ENCODE measurements around the gene CACNA2D1.
A peak's percentile ranks its signal among the peaks of the same experiment; 100 is the strongest.

Gene CACNA2D1

GRCh38 chr7:82229164-82229563 lies 214.4 kb downstream of the CACNA2D1 start:
- Histone ChIP-seq H4K91ac (ENCODE audit: low read length) (no peak overlapping the region), H3K27ac (ENCODE audit: low read length, poor library complexity, severe bottlenecking) (no peak overlapping the region), H2AFZ (ENCODE audit: low read depth, low read length) (no peak overlapping the region), H2BK12ac (ENCODE audit: low read length in 2 of 2) (no peak overlapping the region), H2BK5ac (ENCODE audit: low read depth, low read length, poor library complexity, severe bottlenecking) (no peak overlapping the region), H3K4ac (ENCODE audit: low read depth in 1 of 2, low read length in 2 of 2) (no peak overlapping the region), H3K18ac (ENCODE audit: low read depth in 1 of 2, low read length in 2 of 2) (no peak overlapping the region), H3K79me1 (replicated peaks; ENCODE audit: low read length, poor library complexity, severe bottlenecking) (no peaks in the 10 kb centered on the region), H4K8ac (ENCODE audit: low read length) (no peak overlapping the region), H3K4me2 (ENCODE audit: low read length, poor library complexity, severe bottlenecking) (no peak overlapping the region), H3K36me3 (ENCODE audit: control insufficient read depth in 1 of 2, insufficient read depth in 2 of 2, low read depth in 1 of 2, low read length in 2 of 2) (no peaks in the 10 kb centered on the region), H2AK5ac (ENCODE audit: low read length, severe bottlenecking) (no peak overlapping the region), H2BK15ac (ENCODE audit: low read depth, poor library complexity, severe bottlenecking) (no peak overlapping the region), H3K9me3 (ENCODE audit: control insufficient read depth, low read length) (peaks cover 6% of the 10 kb centered on the region), H3K23ac (ENCODE audit: low read length in 2 of 2) (no peak overlapping the region), H3K14ac (ENCODE audit: low read length in 2 of 2) (no peak overlapping the region), H2BK120ac (ENCODE audit: low read depth, low read length) (no peak overlapping the region), H3K4me1 (ENCODE audit: control insufficient read depth, insufficient read depth, low read depth, low read length) (no peaks in the 10 kb centered on the region), H3K4me3 (ENCODE audit: insufficient read depth in 1 of 2, low read depth in 1 of 2, low read length in 2 of 2) (no peak overlapping the region), H3K9ac (ENCODE audit: low read length) (no peak overlapping the region), H3K27me3 (ENCODE audit: control insufficient read depth in 1 of 2, insufficient read depth in 1 of 2, low read length in 2 of 2) (no peaks in the 10 kb centered on the region)
- DNase-seq, result peak; percentile 22
- WGBS, result 95% methylated on average over 2 of the region's 2 CpGs

GRCh38 chr7:82226191-82226590 lies 217.4 kb downstream of the CACNA2D1 start:
- DNase-seq, result no peak
- Histone ChIP-seq H2BK15ac (ENCODE audit: low read depth, poor library complexity, severe bottlenecking) (no peak overlapping the region), H4K91ac (ENCODE audit: low read length) (no peak overlapping the region), H3K4me3 (ENCODE audit: insufficient read depth in 1 of 2, low read depth in 1 of 2, low read length in 2 of 2) (no peak overlapping the region), H2BK120ac (ENCODE audit: low read depth, low read length) (no peak overlapping the region), H2BK12ac (ENCODE audit: low read length in 2 of 2) (no peak overlapping the region), H3K4me2 (ENCODE audit: low read length, poor library complexity, severe bottlenecking) (no peak overlapping the region), H3K18ac (ENCODE audit: low read depth in 1 of 2, low read length in 2 of 2) (no peak overlapping the region), H3K36me3 (ENCODE audit: control insufficient read depth in 1 of 2, insufficient read depth in 2 of 2, low read depth in 1 of 2, low read length in 2 of 2) (no peaks in the 10 kb centered on the region), H3K27me3 (ENCODE audit: control insufficient read depth in 1 of 2, insufficient read depth in 1 of 2, low read length in 2 of 2) (no peaks in the 10 kb centered on the region), H2AK5ac (ENCODE audit: low read length, severe bottlenecking) (no peak overlapping the region), H2AFZ (ENCODE audit: low read depth, low read length) (no peak overlapping the region), H3K79me1 (replicated peaks; ENCODE audit: low read length, poor library complexity, severe bottlenecking) (peaks cover 2% of the 10 kb centered on the region), H3K4ac (ENCODE audit: low read depth in 1 of 2, low read length in 2 of 2) (no peak overlapping the region), H4K8ac (ENCODE audit: low read length) (no peak overlapping the region), H3K23ac (ENCODE audit: low read length in 2 of 2) (no peak overlapping the region), H3K14ac (ENCODE audit: low read length in 2 of 2) (no peak overlapping the region), H3K9me3 (ENCODE audit: control insufficient read depth, low read length) (peaks cover 6% of the 10 kb centered on the region), H2BK5ac (ENCODE audit: low read depth, low read length, poor library complexity, severe bottlenecking) (no peak overlapping the region), H3K9ac (ENCODE audit: low read length) (no peak overlapping the region), H3K27ac (ENCODE audit: low read length, poor library complexity, severe bottlenecking) (no peak overlapping the region), H3K4me1 (ENCODE audit: control insufficient read depth, insufficient read depth, low read depth, low read length) (no peaks in the 10 kb centered on the region)
- WGBS, result 100% methylated on average over 2 of the region's 3 CpGs

- H2AK5ac ChIP-seq (ENCODE audit: low read length, severe bottlenecking), result no peak overlapping the region
- H2BK120ac ChIP-seq (ENCODE audit: low read depth, low read length), result no peak overlapping the region
- no peak for DNase-seq
- no peaks in the 10 kb centered on the region for H3K36me3 ChIP-seq (ENCODE audit: control insufficient read depth in 1 of 2, insufficient read depth in 2 of 2, low read depth in 1 of 2, low read length in 2 of 2)
- H2BK12ac ChIP-seq (ENCODE audit: low read length in 2 of 2), result no peak overlapping the region
- no peak overlapping the region for H3K4me2 ChIP-seq (ENCODE audit: low read length, poor library complexity, severe bottlenecking)
- peaks cover 2% of the 10 kb centered on the region for H3K79me1 ChIP-seq (replicated peaks; ENCODE audit: low read length, poor library complexity, severe bottlenecking)
- no peak overlapping the region for H3K14ac ChIP-seq (ENCODE audit: low read length in 2 of 2)
- H3K27ac ChIP-seq (ENCODE audit: low read length, poor library complexity, severe bottlenecking), result no peak overlapping the region
- H4K8ac ChIP-seq (ENCODE audit: low read length), result no peak overlapping the region
- no peak overlapping the region for H3K4ac ChIP-seq (ENCODE audit: low read depth in 1 of 2, low read length in 2 of 2)
- no peak overlapping the region for H4K91ac ChIP-seq (ENCODE audit: low read length)
- no peak overlapping the region for H2BK15ac ChIP-seq (ENCODE audit: low read depth, poor library complexity, severe bottlenecking)
- H3K9ac ChIP-seq (ENCODE audit: low read length), result no peak overlapping the region
- no peaks in the 10 kb centered on the region for H3K4me1 ChIP-seq (ENCODE audit: control insufficient read depth, insufficient read depth, low read depth, low read length)
- H2BK5ac ChIP-seq (ENCODE audit: low read depth, low read length, poor library complexity, severe bottlenecking), result no peak overlapping the region
- no peaks in the 10 kb centered on the region for H3K27me3 ChIP-seq (ENCODE audit: control insufficient read depth in 1 of 2, insufficient read depth in 1 of 2, low read length in 2 of 2)
- H2AFZ ChIP-seq (ENCODE audit: low read depth, low read length), result no peak overlapping the region
- H3K9me3 ChIP-seq (ENCODE audit: control insufficient read depth, low read length), result peaks cover 6% of the 10 kb centered on the region
- WGBS, result 80% methylated on average over 1 of the region's 6 CpGs
- H3K18ac ChIP-seq (ENCODE audit: low read depth in 1 of 2, low read length in 2 of 2), result no peak overlapping the region
- H3K4me3 ChIP-seq (ENCODE audit: insufficient read depth in 1 of 2, low read depth in 1 of 2, low read length in 2 of 2), result no peak overlapping the region
- H3K23ac ChIP-seq (ENCODE audit: low read length in 2 of 2), result no peak overlapping the region
Observed at GRCh38 chr7:82224529-82224928, 219.0 kb downstream of the CACNA2D1 start.

GRCh38 chr7:82223580-82223979 lies 220.0 kb downstream of the CACNA2D1 start:
- no peak for DNase-seq
- Histone ChIP-seq H3K9ac (ENCODE audit: low read length) (no peak overlapping the region), H3K23ac (ENCODE audit: low read length in 2 of 2) (peak overlapping the region in 1 of 2 experiments; percentile 64), H3K27me3 (ENCODE audit: control insufficient read depth in 1 of 2, insufficient read depth in 1 of 2, low read length in 2 of 2) (no peaks in the 10 kb centered on the region), H3K4me2 (ENCODE audit: low read length, poor library complexity, severe bottlenecking) (no peak overlapping the region), H3K79me1 (replicated peaks; ENCODE audit: low read length, poor library complexity, severe bottlenecking) (peaks cover 2% of the 10 kb centered on the region), H3K4me1 (ENCODE audit: control insufficient read depth, insufficient read depth, low read depth, low read length) (no peaks in the 10 kb centered on the region), H3K36me3 (ENCODE audit: control insufficient read depth in 1 of 2, insufficient read depth in 2 of 2, low read depth in 1 of 2, low read length in 2 of 2) (no peaks in the 10 kb centered on the region), H4K8ac (ENCODE audit: low read length) (peak overlapping the region; percentile 37), H3K4me3 (ENCODE audit: insufficient read depth in 1 of 2, low read depth in 1 of 2, low read length in 2 of 2) (no peak overlapping the region), H2BK120ac (ENCODE audit: low read depth, low read length) (no peak overlapping the region), H3K14ac (ENCODE audit: low read length in 2 of 2) (no peak overlapping the region), H3K9me3 (ENCODE audit: control insufficient read depth, low read length) (peaks cover 6% of the 10 kb centered on the region), H4K91ac (ENCODE audit: low read length) (peak overlapping the region; percentile 50), H2BK12ac (ENCODE audit: low read length in 2 of 2) (no peak overlapping the region), H3K4ac (ENCODE audit: low read depth in 1 of 2, low read length in 2 of 2) (no peak overlapping the region), H3K18ac (ENCODE audit: low read depth in 1 of 2, low read length in 2 of 2) (no peak overlapping the region), H2AFZ (ENCODE audit: low read depth, low read length) (peak overlapping the region; percentile 58), H3K27ac (ENCODE audit: low read length, poor library complexity, severe bottlenecking) (no peak overlapping the region), H2AK5ac (ENCODE audit: low read length, severe bottlenecking) (no peak overlapping the region), H2BK15ac (ENCODE audit: low read depth, poor library complexity, severe bottlenecking) (no peak overlapping the region), H2BK5ac (ENCODE audit: low read depth, low read length, poor library complexity, severe bottlenecking) (no peak overlapping the region)
- 83% methylated on average over 3 of the region's 3 CpGs for WGBS
